H9 (cell line): ENCODE results near the gene VPS25. TPM values are rescaled to one million over a fixed set of nuclear protein-coding genes. Genes with fewer than 3 reads are reported as not detected.

Source experiments
- DNase-seq: peaks from one replicate; pipeline ENCODE4 v3.0.0-alpha.2; 2017
- H2AFZ ChIP-seq: one replicate; pipeline ENCODE4 v1.6.1; 2013; ENCODE audit warnings: mild to moderate bottlenecking, low read length, control low read depth, moderate library complexity
- H2AK5ac ChIP-seq: 2 replicates; pipeline ENCODE4 v1.6.1; 2013; ENCODE audit warnings: low read length, control low read depth, mixed read lengths; ENCODE audit not compliant: insufficient read length
- H2BK120ac ChIP-seq: one replicate; pipeline ENCODE4 v1.6.1; 2013; ENCODE audit warnings: low read depth, mild to moderate bottlenecking, low read length, control low read depth, inconsistent platforms; ENCODE audit not compliant: poor library complexity, severe bottlenecking
- H2BK12ac ChIP-seq: 2 replicates; pipeline ENCODE4 v1.6.1; 2013; ENCODE audit warnings: low read length, control low read depth, mixed read lengths, low read depth; ENCODE audit not compliant: insufficient read length
- H2BK15ac ChIP-seq: 2 replicates; pipeline ENCODE4 v1.6.1; 2013; ENCODE audit warnings: low read depth, low read length, control low read depth
- H2BK20ac ChIP-seq: one replicate; pipeline ENCODE4 v1.6.1; 2013; ENCODE audit warnings: low read depth, mild to moderate bottlenecking, low read length, control low read depth, inconsistent platforms; ENCODE audit not compliant: poor library complexity, severe bottlenecking
- H2BK5ac ChIP-seq: 2 replicates; pipeline ENCODE4 v1.6.1; 2013; ENCODE audit warnings: low read length, control low read depth, mixed read lengths; ENCODE audit not compliant: insufficient read length
- H3K14ac ChIP-seq: 2 replicates; pipeline ENCODE4 v1.6.1; 2013; ENCODE audit warnings: low read length, control low read depth; ENCODE audit not compliant: insufficient read depth
- H3K18ac ChIP-seq: 2 replicates; pipeline ENCODE4 v1.6.1; 2013; ENCODE audit warnings: low read depth, mild to moderate bottlenecking, mixed read lengths, low read length, control low read depth; ENCODE audit not compliant: insufficient read length
- H3K23ac ChIP-seq: 2 replicates; pipeline ENCODE4 v1.6.1; 2013; ENCODE audit warnings: low read length, control low read depth, mixed read lengths, low read depth; ENCODE audit not compliant: insufficient read length
- H3K23me2 ChIP-seq: 2 replicates; pipeline ENCODE4 v1.6.1; 2013; ENCODE audit warnings: low read depth, mild to moderate bottlenecking, mixed read lengths, low read length, control low read depth; ENCODE audit not compliant: insufficient read length, poor library complexity, severe bottlenecking
- H3K27ac ChIP-seq: 2 replicates; pipeline ENCODE4 v1.5.1; 2013; ENCODE audit warnings: low read length, control low read depth, mixed read lengths, low read depth; ENCODE audit not compliant: insufficient read length
- H3K27me3 ChIP-seq: 2 replicates; pipeline ENCODE4 v1.6.1; 2013; ENCODE audit warnings: low read length, control low read depth, inconsistent platforms; ENCODE audit not compliant: insufficient read depth
- H3K4ac ChIP-seq: 2 replicates; pipeline ENCODE4 v1.6.1; 2013; ENCODE audit warnings: low read depth, mild to moderate bottlenecking, control low read depth, inconsistent platforms, low read length, moderate library complexity
- H3K4me1 ChIP-seq: 2 replicates; pipeline ENCODE4 v1.6.1; 2013; ENCODE audit warnings: low read length, control low read depth, inconsistent platforms; ENCODE audit not compliant: insufficient read depth
- H3K4me2 ChIP-seq: 2 replicates; pipeline ENCODE4 v1.6.1; 2013; ENCODE audit warnings: low read length, control low read depth, mixed read lengths; ENCODE audit not compliant: insufficient read length, insufficient read depth
- H3K56ac ChIP-seq: 2 replicates; pipeline ENCODE4 v1.6.1; 2013; ENCODE audit warnings: low read depth, mild to moderate bottlenecking, mixed read lengths, low read length, control low read depth; ENCODE audit not compliant: insufficient read length
- H3K79me1 ChIP-seq: 2 replicates; pipeline ENCODE4 v1.6.1; 2013; ENCODE audit warnings: low read depth, mild to moderate bottlenecking, moderate library complexity, low read length, control low read depth, inconsistent platforms; ENCODE audit not compliant: insufficient read depth, poor library complexity, severe bottlenecking
- H3K79me2 ChIP-seq: 2 replicates; pipeline ENCODE4 v1.6.1; 2013; ENCODE audit warnings: low read length, control low read depth, inconsistent platforms; ENCODE audit not compliant: insufficient read depth
- H3K9ac ChIP-seq: 2 replicates; pipeline ENCODE4 v1.6.1; 2013; ENCODE audit warnings: low read length, control low read depth, mixed read lengths; ENCODE audit not compliant: insufficient read length; ENCODE audit errors: extremely low read depth
- H3K9me3 ChIP-seq: one replicate; pipeline ENCODE4 v1.6.1; 2013; ENCODE audit warnings: low read depth, low read length, inconsistent platforms; ENCODE audit not compliant: control insufficient read depth
- H3T11ph ChIP-seq: one replicate; pipeline ENCODE4 v1.6.1; 2013; ENCODE audit warnings: mild to moderate bottlenecking, low read length, control low read depth, inconsistent platforms
- H4K20me1 ChIP-seq: one replicate; pipeline ENCODE4 v1.6.1; 2013; ENCODE audit not compliant: control insufficient read depth, insufficient read length, insufficient read depth
- H4K5ac ChIP-seq: 2 replicates; pipeline ENCODE4 v1.6.1; 2013; ENCODE audit warnings: low read depth, mild to moderate bottlenecking, mixed read lengths, low read length, control low read depth; ENCODE audit not compliant: insufficient read length
- H4K8ac ChIP-seq: replicated peaks from 2 replicates; pipeline ENCODE4 v1.6.1; 2013; ENCODE audit warnings: low read length, control low read depth, mixed read lengths, low read depth; ENCODE audit not compliant: insufficient read length
- H4K91ac ChIP-seq: 2 replicates; pipeline ENCODE4 v1.6.1; 2013; ENCODE audit warnings: low read depth, mild to moderate bottlenecking, moderate library complexity, mixed read lengths, low read length, control low read depth; ENCODE audit not compliant: insufficient read length
- H3K27ac Mint-ChIP-seq, 3 experiments: 2 replicates in 2 of 3; 3 replicates in 1 of 3; pipeline ENCODE4 v1.8.0; 2020 to 2021; ENCODE audit warnings: mixed read lengths in 3 of 3, mild to moderate bottlenecking in 1 of 3, moderate library complexity in 1 of 3
- H3K27me3 Mint-ChIP-seq: 2 replicates; pipeline ENCODE4 v1.8.0; 2021; ENCODE audit warnings: low read depth, mild to moderate bottlenecking, moderate library complexity, mixed read lengths
- H3K36me3 Mint-ChIP-seq, 3 experiments: 2 replicates in 2 of 3; 3 replicates in 1 of 3; pipeline ENCODE4 v1.8.0; 2020 to 2021; ENCODE audit warnings: low read depth in 3 of 3, mixed read lengths in 3 of 3; ENCODE audit not compliant: insufficient read depth in 1 of 3
- H3K4me1 Mint-ChIP-seq, 2 experiments: 2 replicates each; pipeline ENCODE4 v1.8.0; 2020; ENCODE audit warnings: mixed read lengths in 2 of 2
- H3K4me3 Mint-ChIP-seq, 2 experiments: 2 replicates in 1 of 2; 3 replicates in 1 of 2; pipeline ENCODE4 v1.8.0; 2020 to 2021; ENCODE audit warnings: mild to moderate bottlenecking in 2 of 2, mixed read lengths in 2 of 2, moderate library complexity in 1 of 2
- H3K9me3 Mint-ChIP-seq, 2 experiments: 2 replicates in 1 of 2; 3 replicates in 1 of 2; pipeline ENCODE4 v1.8.0; 2020; ENCODE audit warnings: mild to moderate bottlenecking in 2 of 2, mixed read lengths in 2 of 2, moderate library complexity in 1 of 2
- CTCF ChIP-seq: fragments of 200-600 bp; sonication (generic); conservative IDR thresholded peaks from 3 replicates; pipeline ENCODE4 v1.8.0; 2021; ENCODE audit warnings: antibody characterized with exemption, mild to moderate bottlenecking
- WGBS: extraction: QIAGEN DNeasy Blood & Tissue Kit; methylation state at CpG from one replicate; pipeline ENCODE4 v1.1.7; 2013; ENCODE audit warnings: missing lambda C conversion rate, low lambda C conversion rate, mixed read lengths; ENCODE audit not compliant: insufficient read length; ENCODE audit errors: extremely low coverage; 5-methylcytosine and 5-hydroxymethylcytosine counted together
- total RNA-seq: library from RNA; stranded (reverse); gene quantifications from 2 replicates; pipeline ENCODE4 v1.2.1, GENCODE V29; 2021

VPS25 gene
- total RNA-seq, 1 experiment from 2014 or later: 113 TPM

GRCh38 chr17:42796066-42796758 lies 23.0 kb downstream of the VPS25 start:
- Histone ChIP-seq H3K79me2 (no peaks in the 10 kb centered on the region), H3K56ac (no peak overlapping the region), H3K23ac (no peak overlapping the region), H3K79me1 (no peaks in the 10 kb centered on the region), H3K9ac (no peak overlapping the region), H4K20me1 (no peaks in the 10 kb centered on the region), H3K27me3 (no peaks in the 10 kb centered on the region), H4K8ac (no peak overlapping the region), H2AFZ (no peak overlapping the region), H2AK5ac (no peak overlapping the region), H2BK12ac (no peak overlapping the region), H3K14ac (no peak overlapping the region), H4K91ac (no peak overlapping the region), H3K18ac (no peak overlapping the region), H3K4ac (no peak overlapping the region), H3K23me2 (no peaks in the 10 kb centered on the region), H2BK20ac (no peak overlapping the region), H3K4me2 (no peak overlapping the region), H2BK15ac (no peak overlapping the region), H3K4me1 (no peaks in the 10 kb centered on the region; the same call in 1 of the 2 replicates), H3K9me3 (no peaks in the 10 kb centered on the region), H4K5ac (no peak overlapping the region), H3T11ph (no peak overlapping the region), H3K27ac (no peak overlapping the region), H2BK120ac (no peak overlapping the region), H2BK5ac (no peak overlapping the region)
- Mint-ChIP-seq H3K9me3 (peaks cover 5 to 8% of the 10 kb centered on the region in 2 experiments), H3K4me1 (peaks cover 6 to 7% of the 10 kb centered on the region in 2 experiments), H3K27me3 (peaks cover 22% of the 10 kb centered on the region), H3K36me3 (peaks cover 5 to 24% (median 20%) of the 10 kb centered on the region in 3 experiments; a peak in 6 of 7 replicates), H3K27ac (no peak overlapping the region), H3K4me3 (peak overlapping the region in 1 of 2 experiments; percentile 30; a peak in 2 of 5 replicates)
- TF ChIP-seq CTCF: no peak
- no peak for DNase-seq
- WGBS: no CpG with 5 or more reads among the region's 18 CpGs
